ENCODE data around the gene CCL17.
A peak's percentile ranks its signal among the peaks of the same experiment; 100 is the strongest.

The CCL17 gene

DNA sequence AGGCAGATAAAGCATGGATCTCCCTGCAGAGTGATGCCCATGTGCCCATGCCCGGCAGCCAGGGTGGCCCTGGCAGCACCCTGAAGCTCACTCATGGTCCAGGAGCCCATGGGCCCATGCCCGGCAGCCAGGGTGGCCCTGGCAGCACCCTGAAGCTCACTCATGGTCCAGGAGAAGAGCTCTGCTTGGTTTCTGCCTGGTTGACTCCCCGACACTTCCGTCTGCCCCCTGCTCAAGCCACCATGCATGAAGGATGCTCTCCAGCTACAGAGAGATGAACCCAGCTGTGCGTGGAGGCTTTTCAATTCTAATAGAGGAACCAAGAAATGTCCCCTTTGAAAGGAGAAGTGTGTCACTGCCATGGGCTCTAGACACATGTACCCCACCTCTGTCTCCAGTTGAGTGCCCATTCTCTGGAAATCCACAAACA lies 8.7 kb downstream of the CCL17 start:
- DNase-seq (ENCODE audit: low read depth, low spot score): no peak
- Histone ChIP-seq H3K27ac (no peak overlapping the region), H3K9ac (ENCODE audit: insufficient read length) (no peak overlapping the region), H3K9me3 (ENCODE audit: low read depth, low read length) (no peaks in the 10 kb centered on the region), H3K4me3 (no peak overlapping the region), H3K36me3 (ENCODE audit: insufficient read depth, low read length) (no peaks in the 10 kb centered on the region)
- TF ChIP-seq POLR2AphosphoS5 (IDR thresholded peaks at IDR 0.05; ENCODE audit: borderline replicate concordance, low read depth, low read length) (no peak), FOXP2 (optimal IDR thresholded peaks at IDR 0.05; ENCODE audit: control extremely low read depth, extremely low read length, insufficient read depth) (no peak), EZH2 (IDR thresholded peaks at IDR 0.05) (no peak)

DNA sequence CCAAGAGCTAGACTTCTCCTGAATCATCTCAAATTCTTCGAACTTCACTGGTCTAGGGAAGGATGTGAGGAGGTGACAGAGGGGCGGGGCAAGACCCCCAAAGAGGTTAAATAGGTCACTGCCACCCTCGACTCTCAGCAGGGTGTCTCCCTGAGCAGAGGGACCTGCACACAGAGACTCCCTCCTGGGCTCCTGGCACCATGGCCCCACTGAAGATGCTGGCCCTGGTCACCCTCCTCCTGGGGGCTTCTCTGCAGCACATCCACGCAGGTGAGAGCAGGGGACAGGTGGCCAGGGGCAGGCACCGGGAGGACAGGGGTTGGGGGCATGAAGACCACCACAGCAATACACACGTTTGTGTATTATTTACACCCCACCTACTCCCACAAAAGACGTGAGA lies 9.2 kb downstream of the CCL17 start:
- H3K9me3 ChIP-seq (ENCODE audit: low read depth, low read length): no peaks in the 10 kb centered on the region
- TF ChIP-seq FOXP2 (optimal IDR thresholded peaks at IDR 0.05; ENCODE audit: control extremely low read depth, extremely low read length, insufficient read depth): no peak
- no peak for TF ChIP-seq POLR2AphosphoS5 (IDR thresholded peaks at IDR 0.05; ENCODE audit: borderline replicate concordance, low read depth, low read length)
- TF ChIP-seq EZH2 (IDR thresholded peaks at IDR 0.05): no peak
- no peak for DNase-seq (ENCODE audit: low read depth, low spot score)
- no peak overlapping the region for H3K27ac ChIP-seq
- H3K36me3 ChIP-seq (ENCODE audit: insufficient read depth, low read length): no peaks in the 10 kb centered on the region
- no peak overlapping the region for H3K4me3 ChIP-seq
- H3K9ac ChIP-seq (ENCODE audit: insufficient read length): no peak overlapping the region

DNA sequence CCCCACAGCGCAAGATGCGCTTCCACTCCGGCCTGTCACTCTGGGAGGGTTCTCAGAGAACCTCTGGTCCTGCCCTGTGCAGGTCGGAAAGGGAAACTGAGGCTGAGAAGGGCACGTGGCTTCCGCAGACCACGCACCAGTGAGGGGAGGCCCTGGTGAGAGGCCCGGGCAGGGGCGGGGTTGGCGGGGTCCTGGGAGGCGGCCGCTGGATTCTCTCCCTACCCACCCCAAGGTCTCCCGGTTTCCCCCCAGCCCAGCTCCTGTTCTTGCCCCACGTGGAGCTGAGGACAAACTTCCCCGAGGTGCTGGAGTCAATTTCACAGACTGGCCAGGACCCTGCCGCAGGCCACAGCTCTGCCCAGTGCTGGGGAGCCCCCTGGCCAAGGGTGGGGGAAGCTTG lies 11.5 kb downstream of the CCL17 start:
- no peaks in the 10 kb centered on the region for H3K36me3 ChIP-seq (ENCODE audit: insufficient read depth, low read length)
- H3K9me3 ChIP-seq (ENCODE audit: low read depth, low read length): no peaks in the 10 kb centered on the region
- TF ChIP-seq POLR2AphosphoS5 (IDR thresholded peaks at IDR 0.05; ENCODE audit: borderline replicate concordance, low read depth, low read length) (no peak), FOXP2 (optimal IDR thresholded peaks at IDR 0.05; ENCODE audit: control extremely low read depth, extremely low read length, insufficient read depth) (no peak)
- no peak overlapping the region for H3K4me3 ChIP-seq
- no peak overlapping the region for H3K27ac ChIP-seq
- DNase-seq (ENCODE audit: low read depth, low spot score): no peak
- H3K9ac ChIP-seq (ENCODE audit: insufficient read length): no peak overlapping the region

DNA sequence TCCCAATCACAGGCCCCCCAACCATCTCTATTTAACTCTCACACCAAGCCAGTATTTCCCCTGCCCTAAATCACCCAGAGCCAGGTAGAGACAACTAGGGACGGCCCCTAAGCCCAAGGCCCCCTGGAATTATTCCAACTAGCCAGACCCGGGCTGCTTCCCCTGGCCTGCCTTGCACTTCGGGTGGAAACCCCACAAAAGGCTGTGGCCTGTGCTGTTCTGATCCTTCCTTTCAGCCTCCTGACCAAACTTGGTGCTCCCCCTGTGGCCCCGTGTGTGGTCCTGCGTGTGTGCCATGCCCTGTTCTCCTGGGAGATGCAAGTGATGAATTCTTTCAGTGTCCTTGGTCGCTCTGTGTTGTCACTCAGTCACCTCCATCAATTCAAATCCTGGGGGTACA lies 14.9 kb downstream of the CCL17 start:
- no peaks in the 10 kb centered on the region for H3K9me3 ChIP-seq (ENCODE audit: low read depth, low read length)
- TF ChIP-seq FOXP2 (optimal IDR thresholded peaks at IDR 0.05; ENCODE audit: control extremely low read depth, extremely low read length, insufficient read depth) (no peak), EZH2 (IDR thresholded peaks at IDR 0.05) (no peak), POLR2AphosphoS5 (IDR thresholded peaks at IDR 0.05; ENCODE audit: borderline replicate concordance, low read depth, low read length) (no peak)
- no peaks in the 10 kb centered on the region for H3K36me3 ChIP-seq (ENCODE audit: insufficient read depth, low read length)
- H3K9ac ChIP-seq (ENCODE audit: insufficient read length): no peak overlapping the region
- no peak for DNase-seq (ENCODE audit: low read depth, low spot score)
- no peak overlapping the region for H3K27ac ChIP-seq
- no peak overlapping the region for H3K4me3 ChIP-seq

DNA sequence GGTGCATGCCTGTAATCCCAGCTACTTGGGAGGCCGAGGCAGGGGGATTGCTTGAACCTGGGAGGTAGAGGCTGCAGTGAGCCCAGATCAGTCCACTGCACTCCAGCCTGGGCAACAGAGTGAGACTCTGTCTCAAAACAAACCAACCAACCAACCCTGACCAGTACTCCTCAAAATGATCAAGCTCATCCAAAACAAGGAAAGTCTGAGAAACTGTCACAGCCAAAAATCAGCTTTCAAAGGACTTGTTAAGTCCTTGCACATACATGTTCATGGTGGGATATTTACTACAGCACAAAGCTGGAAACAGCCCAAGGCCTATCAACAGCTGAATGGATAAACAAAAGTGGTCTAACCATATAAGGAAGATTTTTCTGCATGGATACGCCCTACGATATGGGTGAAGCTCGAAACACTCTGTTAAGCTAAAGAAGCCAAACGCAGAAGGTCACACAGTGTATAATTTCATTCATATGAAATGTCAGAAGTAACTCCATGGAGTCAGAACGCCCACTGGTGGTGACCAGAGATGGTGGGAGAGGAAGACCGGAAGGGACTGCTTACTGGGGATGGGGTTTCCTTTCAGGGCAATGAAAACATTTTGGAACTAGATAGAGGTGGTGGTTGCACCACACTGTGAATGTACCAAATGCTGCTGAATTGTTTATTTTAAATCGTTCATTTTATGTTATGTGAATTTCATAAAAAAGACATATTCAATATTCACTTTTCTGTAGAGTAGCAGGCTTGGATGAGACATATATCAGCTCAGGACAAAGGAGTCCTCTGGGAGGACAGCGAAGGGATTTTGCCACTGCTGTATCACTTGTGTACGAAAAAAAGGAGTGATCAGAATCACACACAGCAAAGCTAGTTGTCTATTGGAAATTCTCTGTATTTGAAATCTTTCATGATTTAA lies 17.7 kb downstream of the CCL17 start:
- Histone ChIP-seq H3K9me3 (ENCODE audit: low read depth, low read length) (no peaks in the 10 kb centered on the region), H3K9ac (ENCODE audit: insufficient read length) (no peak overlapping the region), H3K36me3 (ENCODE audit: insufficient read depth, low read length) (no peaks in the 10 kb centered on the region), H3K4me3 (no peak overlapping the region), H3K27ac (peak overlapping the region; percentile 46; the same call in 1 of the 2 replicates)
- DNase-seq (ENCODE audit: low read depth, low spot score): no peak
- TF ChIP-seq FOXP2 (optimal IDR thresholded peaks at IDR 0.05; ENCODE audit: control extremely low read depth, extremely low read length, insufficient read depth) (no peak), EZH2 (IDR thresholded peaks at IDR 0.05) (no peak), POLR2AphosphoS5 (IDR thresholded peaks at IDR 0.05; ENCODE audit: borderline replicate concordance, low read depth, low read length) (no peak)

DNA sequence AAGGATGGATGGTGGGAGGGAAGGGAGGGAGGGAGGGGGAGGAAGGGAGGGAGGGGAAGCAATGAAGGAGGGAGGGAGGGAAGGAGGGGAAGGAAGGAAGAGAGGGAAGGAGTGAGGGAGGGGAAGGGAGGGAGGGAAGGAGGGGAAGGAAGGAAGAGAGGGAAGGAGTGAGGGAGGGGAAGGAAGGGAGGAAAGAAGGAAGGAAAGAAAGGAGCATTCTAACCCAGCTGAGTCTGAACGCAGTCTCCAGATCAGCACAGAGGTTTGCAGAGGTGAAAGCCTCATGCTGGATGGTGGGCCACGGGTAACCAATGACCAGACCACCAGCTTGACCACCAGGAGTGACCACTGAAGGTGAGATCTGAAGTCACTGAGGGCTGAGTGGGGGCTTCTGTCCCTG lies 18.6 kb downstream of the CCL17 start:
- H3K9ac ChIP-seq (ENCODE audit: insufficient read length): no peak overlapping the region
- no peak for DNase-seq (ENCODE audit: low read depth, low spot score)
- H3K27ac ChIP-seq: no peak overlapping the region
- H3K4me3 ChIP-seq: no peak overlapping the region
- H3K36me3 ChIP-seq (ENCODE audit: insufficient read depth, low read length): no peaks in the 10 kb centered on the region
- no peaks in the 10 kb centered on the region for H3K9me3 ChIP-seq (ENCODE audit: low read depth, low read length)
- TF ChIP-seq EZH2 (IDR thresholded peaks at IDR 0.05): no peak
- no peak for TF ChIP-seq POLR2AphosphoS5 (IDR thresholded peaks at IDR 0.05; ENCODE audit: borderline replicate concordance, low read depth, low read length)
- TF ChIP-seq FOXP2 (optimal IDR thresholded peaks at IDR 0.05; ENCODE audit: control extremely low read depth, extremely low read length, insufficient read depth): no peak

DNA sequence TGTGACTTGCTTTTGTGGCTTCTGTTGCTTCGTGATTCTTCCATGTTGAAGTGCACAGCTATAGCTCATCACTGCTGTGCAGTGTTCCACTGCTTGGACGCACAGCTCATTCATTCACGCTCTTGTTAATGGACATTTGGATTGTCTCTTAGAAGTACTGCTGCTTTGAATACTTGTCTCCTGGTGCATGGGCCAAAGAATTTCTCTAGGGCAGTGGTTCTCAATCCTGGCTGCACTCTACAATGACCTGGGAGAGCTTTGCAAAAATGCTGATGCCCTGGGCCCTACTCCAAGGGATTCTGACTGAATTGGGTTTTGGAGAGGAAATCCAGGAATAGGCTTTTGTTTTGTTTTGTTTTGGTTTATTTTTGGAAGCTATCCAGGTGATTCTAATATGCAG lies 20.0 kb downstream of the CCL17 start:
- Histone ChIP-seq H3K9ac (ENCODE audit: insufficient read length) (no peak overlapping the region), H3K9me3 (ENCODE audit: low read depth, low read length) (no peaks in the 10 kb centered on the region)
- TF ChIP-seq EZH2 (IDR thresholded peaks at IDR 0.05) (no peak), POLR2AphosphoS5 (IDR thresholded peaks at IDR 0.05; ENCODE audit: borderline replicate concordance, low read depth, low read length) (no peak), FOXP2 (optimal IDR thresholded peaks at IDR 0.05; ENCODE audit: control extremely low read depth, extremely low read length, insufficient read depth) (no peak)

DNA sequence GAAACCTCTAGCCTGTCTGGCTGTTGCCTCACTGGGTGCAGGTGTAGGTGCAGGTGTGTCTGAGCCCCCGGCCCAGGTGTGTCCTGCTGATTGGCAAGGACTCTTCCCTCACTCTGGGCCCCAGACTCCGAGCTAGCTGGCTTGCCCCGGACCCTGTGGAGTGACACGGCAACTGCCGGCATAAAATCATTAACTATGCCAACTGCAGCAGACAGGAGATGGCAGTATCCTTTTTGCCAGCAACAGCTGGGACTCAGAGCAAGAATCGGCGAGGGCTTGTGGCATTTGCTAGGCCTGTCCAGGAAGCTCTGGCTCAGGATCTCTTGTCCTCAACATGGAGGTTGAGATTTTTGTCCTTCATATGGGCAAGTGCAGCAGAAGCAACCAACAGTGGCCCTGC lies 21.8 kb downstream of the CCL17 start:
- H3K9me3 ChIP-seq (ENCODE audit: low read depth, low read length): no peaks in the 10 kb centered on the region
- TF ChIP-seq FOXP2 (optimal IDR thresholded peaks at IDR 0.05; ENCODE audit: control extremely low read depth, extremely low read length, insufficient read depth): no peak
- no peak for TF ChIP-seq POLR2AphosphoS5 (IDR thresholded peaks at IDR 0.05; ENCODE audit: borderline replicate concordance, low read depth, low read length)
- TF ChIP-seq EZH2 (IDR thresholded peaks at IDR 0.05): no peak
- H3K4me3 ChIP-seq: no peak overlapping the region
- H3K9ac ChIP-seq (ENCODE audit: insufficient read length): no peak overlapping the region
- H3K36me3 ChIP-seq (ENCODE audit: insufficient read depth, low read length): peaks cover 5% of the 10 kb centered on the region; the same call in 1 of the 2 replicates
- DNase-seq (ENCODE audit: low read depth, low spot score): no peak
- H3K27ac ChIP-seq: no peak overlapping the region

More for the DNA sequence above, 20.0 kb downstream of the CCL17 start:
- Histone ChIP-seq H3K4me3 (no peak overlapping the region), H3K27ac (no peak overlapping the region), H3K36me3 (ENCODE audit: insufficient read depth, low read length) (no peaks in the 10 kb centered on the region; the same call in 1 of the 2 replicates)
- DNase-seq (ENCODE audit: low read depth, low spot score): no peak

Measured in SK-N-MC (cell line).